SK-N-SH (cell line): Measurements from ENCODE around the gene MRPS12. TPM values are rescaled to one million over a fixed set of nuclear protein-coding genes. Genes with fewer than 3 reads are reported as not detected.

Source experiments
- CTCF ChIA-PET: fragments of 300-600, 350-600 bp; formaldehyde crosslinking; extraction: SDS; loops from one replicate; lab custom pipeline; 2021; lab: Yijun Ruan, JAX
- POLR2A ChIA-PET: fragments of 350-600 bp; sonication (Branson Sonifier 250); formaldehyde crosslinking; extraction: SDS; loops from one replicate; lab custom pipeline; 2020; ENCODE audit warnings: antibody characterized with exemption, inconsistent platforms; lab: Yijun Ruan, JAX
- DNase-seq: peaks from one replicate; pipeline ENCODE4 v3.0.0; 2012
- H2AFZ ChIP-seq: fragments of 200-600 bp; sonication (generic); 2 replicates; pipeline ENCODE4 v1.8.1; 2016; ENCODE audit warnings: antibody characterized with exemption, mild to moderate bottlenecking, low read depth
- H3F3A ChIP-seq: fragments of 200-600 bp; sonication (generic); replicated peaks from 2 replicates; pipeline ENCODE3; 2016; ENCODE audit warnings: antibody characterized with exemption, mild to moderate bottlenecking; ENCODE audit not compliant: insufficient read depth
- H3K27ac ChIP-seq, 2 experiments: fragments of 200-500 bp in 1 of 2; fragments of 200-600 bp in 1 of 2; sonication (Bioruptor generic) in 1 of 2; sonication (generic), shearing (Covaris generic) in 1 of 2; 2 replicates each; pipeline versions ENCODE4 v1.5.1 to v1.6.1; 2014 to 2016; ENCODE audit warnings: low read depth in 2 of 2, inconsistent platforms in 1 of 2, low read length in 1 of 2, mild to moderate bottlenecking in 1 of 2, mixed read lengths in 1 of 2
- H3K27me3 ChIP-seq: fragments of 200-600 bp; sonication (generic), shearing (Covaris generic); 2 replicates; pipeline ENCODE4 v1.6.1; 2016; ENCODE audit warnings: mixed run types; ENCODE audit not compliant: insufficient read depth
- H3K36me3 ChIP-seq, 2 experiments: fragments of 200-500 bp in 1 of 2; fragments of 200-600 bp in 1 of 2; sonication (Bioruptor generic) in 1 of 2; sonication (generic) in 1 of 2; replicated peaks in 1 of 2; 2 replicates each; pipeline versions ENCODE3 to v1.5.1; 2014 to 2016; ENCODE audit warnings: low read length in 1 of 2, mild to moderate bottlenecking in 1 of 2; ENCODE audit not compliant: insufficient read depth in 2 of 2, control insufficient read depth in 1 of 2
- H3K4me1 ChIP-seq, 2 experiments: fragments of 200-500 bp in 1 of 2; fragments of 200-600 bp in 1 of 2; sonication (Bioruptor generic) in 1 of 2; sonication (generic), shearing (Covaris generic) in 1 of 2; 2 replicates each; pipeline versions ENCODE4 v1.5.1 to v1.6.1; 2014 to 2016; ENCODE audit warnings: low read depth in 1 of 2, low read length in 1 of 2, mixed run types in 1 of 2; ENCODE audit not compliant: insufficient read depth in 2 of 2, control insufficient read depth in 1 of 2
- H3K4me2 ChIP-seq: fragments of 200-600 bp; sonication (generic), shearing (Covaris generic); 2 replicates; pipeline ENCODE4 v1.6.1; 2017; ENCODE audit warnings: mixed run types
- H3K4me3 ChIP-seq, 2 experiments: fragments of 200-500 bp in 1 of 2; fragments of 200-600 bp in 1 of 2; sonication (Bioruptor generic) in 1 of 2; sonication (generic), shearing (Covaris generic) in 1 of 2; 2 replicates each; pipeline versions ENCODE4 v1.5.1 to v1.8.1; 2014 to 2016; ENCODE audit warnings: low read depth in 2 of 2, inconsistent platforms in 1 of 2, low read length in 1 of 2, mild to moderate bottlenecking in 1 of 2, mixed read lengths in 1 of 2, moderate library complexity in 1 of 2
- H3K79me2 ChIP-seq: fragments of 200-600 bp; sonication (generic); 2 replicates; pipeline ENCODE4 v1.8.1; 2017; ENCODE audit warnings: mild to moderate bottlenecking; ENCODE audit not compliant: insufficient read depth
- H3K9ac ChIP-seq: fragments of 200-600 bp; sonication (generic); 2 replicates; pipeline ENCODE4 v1.6.1; 2017; ENCODE audit warnings: mixed run types
- H3K9me2 ChIP-seq: fragments of 200-600 bp; sonication (generic); 2 replicates; pipeline ENCODE4 v1.6.1; 2017; ENCODE audit warnings: mixed run types
- H3K9me3 ChIP-seq: fragments of 200-600 bp; sonication (generic); 2 replicates; pipeline ENCODE4 v1.6.1; 2017; ENCODE audit warnings: mixed run types, mild to moderate bottlenecking, moderate library complexity
- H4K20me1 ChIP-seq: fragments of 200-600 bp; sonication (generic); 2 replicates; pipeline ENCODE4 v1.6.1; 2017; ENCODE audit warnings: mild to moderate bottlenecking, mixed run types; ENCODE audit not compliant: insufficient read depth
- CTCF ChIP-seq: fragments of 200-600 bp; sonication (generic); IDR thresholded peaks from 2 replicates; pipeline ENCODE4 v1.6.1; 2017; ENCODE audit warnings: antibody characterized with exemption, mild to moderate bottlenecking, moderate library complexity
- EZH2phosphoT487 ChIP-seq: fragments of 200-600 bp; sonication (generic); IDR thresholded peaks from 2 replicates; pipeline ENCODE4 v1.6.1; 2017; ENCODE audit warnings: low read depth, mixed run types, mild to moderate bottlenecking, antibody characterized with exemption, moderate library complexity, borderline replicate concordance
- MAX ChIP-seq: IDR thresholded peaks from 2 replicates; pipeline ENCODE4 v1.4.0; 2012; ENCODE audit warnings: low read depth
- MEF2A ChIP-seq: IDR thresholded peaks from 2 replicates; pipeline ENCODE4 v1.4.0; 2012; ENCODE audit warnings: low read depth, borderline replicate concordance
- PBX3 ChIP-seq: IDR thresholded peaks from 2 replicates; pipeline ENCODE4; 2012
- RAD21 ChIP-seq: IDR thresholded peaks from 2 replicates; pipeline ENCODE4 v1.6.1; 2012; ENCODE audit warnings: mild to moderate bottlenecking, low read length
- RCOR1 ChIP-seq: fragments of 150-350 bp; IDR thresholded peaks from 2 replicates; pipeline ENCODE4 v1.6.1; 2017; ENCODE audit warnings: antibody characterized with exemption, low read length
- SMC3 ChIP-seq: IDR thresholded peaks from 2 replicates; pipeline ENCODE4 v1.6.1; 2012; ENCODE audit warnings: low read depth, low read length, improper control_type of control experiment
- TCF12 ChIP-seq: IDR thresholded peaks from 2 replicates; pipeline ENCODE4 v1.4.0; 2012
- ZBTB33 ChIP-seq: IDR thresholded peaks from 2 replicates; pipeline ENCODE4 v1.4.0; 2012; ENCODE audit warnings: low read depth, borderline replicate concordance
- WGBS: methylation state at CpG from one replicate; pipeline ENCODE4 v1.1.6; 2017; ENCODE audit warnings: low lambda C conversion rate; 5-methylcytosine and 5-hydroxymethylcytosine counted together
- polyA plus RNA-seq, 3 experiments: library from polyadenylated mRNA; depleted of rRNA; stranded (reverse); fragments of >200 nt; gene quantifications; 2 replicates each; pipeline ENCODE4 v1.2.3, GENCODE V29; 2012

The MRPS12 gene
- polyA plus RNA-seq, 1 of the 3 experiments (the other 2 are of a cell fraction) = 59.6 TPM

GRCh38 chr19:38917516-38917915 is 13.2 kb upstream of the MRPS12 start:
- H3K9me3 ChIP-seq = no peaks in the 10 kb centered on the region
- POLR2A ChIA-PET = interaction anchor here (0.6 kb wide), 1 partner anchor 50 kb away, joined by 3 read pairs; no protein-coding TSS in a partner anchor

GRCh38 chr19:38917921-38918491 is 12.7 kb upstream of the MRPS12 start:
- H2AFZ ChIP-seq = no peak overlapping the region
- no peak overlapping the region for H3K4me2 ChIP-seq
- POLR2A ChIA-PET = interaction anchor here (0.6 to 1.2 kb wide), 3 partner anchors 12 to 51 kb away, joined by 3 to 4 read pairs (median 3); partner anchors contain the start of genes MRPS12 and SARS2
- no peak overlapping the region for H3K9ac ChIP-seq
- WGBS = 73% methylated on average over 10 of the region's 13 CpGs
- H3K27me3 ChIP-seq = no peaks in the 10 kb centered on the region
- H3K9me3 ChIP-seq = no peaks in the 10 kb centered on the region
- no peaks in the 10 kb centered on the region for H4K20me1 ChIP-seq
- peaks cover 0 to 6% of the 10 kb centered on the region in 2 experiments for H3K36me3 ChIP-seq
- peaks cover 0 to 10% of the 10 kb centered on the region in 2 experiments; a peak in 1 of 4 replicates for H3K4me1 ChIP-seq
- no peaks in the 10 kb centered on the region for H3F3A ChIP-seq
- H3K79me2 ChIP-seq = no peaks in the 10 kb centered on the region
- peak; percentile 65 for DNase-seq
- H3K9me2 ChIP-seq = no peaks in the 10 kb centered on the region
- no peak overlapping the region for H3K4me3 ChIP-seq
- CTCF ChIA-PET = interaction anchor here (1.1 to 3.4 kb wide), 3 partner anchors 12 to 18 kb away, joined by 3 to 23 read pairs (median 5); partner anchors contain the start of genes MRPS12, NFKBIB, SARS2 and SIRT2
- TF ChIP-seq CTCF = peak; percentile 24; the same call in 1 of the 2 replicates
- 0 out of 2 replicates have a peak, but pooled peaks have one; percentile 13 for TF ChIP-seq SMC3
- TF ChIP-seq MAX = no peak
- peak; percentile 26 for TF ChIP-seq RAD21
- H3K27ac ChIP-seq = peak overlapping the region in 1 of 2 experiments; percentile 14; a peak in 1 of 4 replicates

More at GRCh38 chr19:38917516-38917915, 13.2 kb upstream of the MRPS12 start:
- TF ChIP-seq MEF2A = no peak
- no peak for TF ChIP-seq ZBTB33
- TF ChIP-seq EZH2phosphoT487 = no peak
- TF ChIP-seq TCF12 = no peak
- no peak for TF ChIP-seq PBX3
- TF ChIP-seq RCOR1 = no peak
- Histone ChIP-seq H3K9me2 (no peaks in the 10 kb centered on the region), H3K9ac (no peak overlapping the region), H3K27ac (peak overlapping the region in 1 of 2 experiments; percentile 14; a peak in 1 of 4 replicates), H3K4me3 (no peak overlapping the region), H3K4me1 (peaks cover 0 to 10% of the 10 kb centered on the region in 2 experiments; a peak in 1 of 4 replicates), H3K36me3 (peaks cover 0 to 6% of the 10 kb centered on the region in 2 experiments), H3K4me2 (no peak overlapping the region), H3K79me2 (no peaks in the 10 kb centered on the region), H3F3A (no peaks in the 10 kb centered on the region), H2AFZ (no peak overlapping the region), H3K27me3 (no peaks in the 10 kb centered on the region), H4K20me1 (no peaks in the 10 kb centered on the region)
- 63% methylated on average over 4 of the region's 9 CpGs for WGBS
- CTCF ChIA-PET = interaction anchor here (1.1 to 3.4 kb wide), 3 partner anchors 12 to 17 kb away, joined by 3 to 23 read pairs (median 5); partner anchors contain the start of genes MRPS12, NFKBIB, SARS2 and SIRT2
- DNase-seq = peak; percentile 83
